ENCODE results near the gene IP6K2. TPM values are rescaled to one million over a fixed set of nuclear protein-coding genes. Genes with fewer than 3 reads are reported as not detected.

The IP6K2 gene
- total and polyA plus RNA-seq, 10 of the 15 experiments (the other 5 are each of a cell fraction or from before 2014, with no cell fraction given), result 25.8 to 95.9 (median 69.0) TPM

DNA sequence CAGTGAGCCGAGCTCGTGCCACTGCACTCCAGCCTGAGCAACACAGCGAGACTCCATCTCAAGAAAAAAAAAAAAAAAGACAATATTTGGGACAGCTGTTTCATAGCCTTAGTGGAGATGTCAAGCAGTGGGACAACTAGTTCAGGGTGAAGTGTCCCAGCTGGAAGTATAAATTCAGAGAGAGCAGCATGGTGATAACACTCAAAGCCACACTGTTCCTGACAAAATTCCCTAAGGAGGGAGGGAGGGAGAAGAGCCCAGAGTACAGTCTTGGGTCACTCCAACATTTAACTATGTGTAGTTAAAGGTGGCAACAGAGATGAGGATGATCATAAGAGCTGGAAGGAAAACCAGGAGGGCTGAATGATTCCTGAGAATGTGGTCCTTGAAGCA, 21.1 kb upstream of the IP6K2 start:
- Histone ChIP-seq H3K79me2 (ENCODE audit: control insufficient read depth, insufficient read depth, low read length) (no peaks in the 10 kb centered on the region), H3K9ac (ENCODE audit: control insufficient read depth, insufficient read depth, low read length) (no peak overlapping the region), H2AFZ (ENCODE audit: control insufficient read depth, low read depth, low read length) (no peak overlapping the region), H3K27me3 (replicated peaks in 1 of 2; ENCODE audit: control insufficient read depth in 2 of 2, insufficient read depth in 2 of 2, low read length in 1 of 2) (no peaks in the 10 kb centered on the region), H3K4me1 (ENCODE audit: control insufficient read depth, insufficient read depth, low read length) (peaks cover 9% of the 10 kb centered on the region), H3K27ac (ENCODE audit: control insufficient read depth, insufficient read depth) (no peak overlapping the region), H3K36me3 (ENCODE audit: control insufficient read depth in 2 of 2, insufficient read depth in 2 of 2, low read length in 1 of 2) (no peaks in the 10 kb centered on the region), H3K9me3 (replicated peaks; ENCODE audit: control insufficient read depth, insufficient read depth, low read length) (no peaks in the 10 kb centered on the region), H3K4me3 (no peak overlapping the region), H3K4me2 (ENCODE audit: control insufficient read depth, insufficient read depth) (no peak overlapping the region), H4K20me1 (ENCODE audit: control insufficient read depth, insufficient read depth) (no peaks in the 10 kb centered on the region)
- ChIA-PET RAD21 (ENCODE audit: unreplicated experiment) (interaction anchor here (1.1 to 1.4 kb wide), 2 partner anchors 10 to 212 kb away, joined by 3 to 4 read pairs; no protein-coding TSS in a partner anchor), POLR2A (no interaction called here), SMC1A (ENCODE audit: uncharacterized antibody, unreplicated experiment) (interaction anchor here (0.6 to 2.4 kb wide), 5 partner anchors 21 to 438 kb away, joined by 3 to 8 read pairs (median 3); partner anchors contain the start of gene ARIH2), CTCF (interaction anchor here (0.8 to 3.1 kb wide), 12 partner anchors 9 to 247 kb away, joined by 3 to 29 read pairs (median 3); partner anchors contain the start of genes ARIH2, IP6K2 and SLC25A20)
- in situ Hi-C loops (cut with MboI), result no loop called here
- DNase-seq (ENCODE audit: low read depth, low spot score) (no peak), FAIRE-seq (no peak), ATAC-seq (no peak)
- intact Hi-C loops (cut with micrococcal nuclease; ENCODE audit: unreplicated experiment), result no loop called here
- BruUV-seq (replicated peaks), result no TSS peak
- WGBS (ENCODE audit: insufficient coverage, insufficient replicate concordance, low lambda C conversion rate, missing lambda C conversion rate), result 86% methylated on average over 3 of the region's 3 CpGs
- TF ChIP-seq, protein P1, sequence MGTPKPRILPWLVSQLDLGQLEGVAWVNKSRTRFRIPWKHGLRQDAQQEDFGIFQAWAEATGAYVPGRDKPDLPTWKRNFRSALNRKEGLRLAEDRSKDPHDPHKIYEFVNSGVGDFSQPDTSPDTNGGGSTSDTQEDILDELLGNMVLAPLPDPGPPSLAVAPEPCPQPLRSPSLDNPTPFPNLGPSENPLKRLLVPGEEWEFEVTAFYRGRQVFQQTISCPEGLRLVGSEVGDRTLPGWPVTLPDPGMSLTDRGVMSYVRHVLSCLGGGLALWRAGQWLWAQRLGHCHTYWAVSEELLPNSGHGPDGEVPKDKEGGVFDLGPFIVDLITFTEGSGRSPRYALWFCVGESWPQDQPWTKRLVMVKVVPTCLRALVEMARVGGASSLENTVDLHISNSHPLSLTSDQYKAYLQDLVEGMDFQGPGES (IDR thresholded peaks at IDR 0.05), result no peak
- TF ChIP-seq, protein P2, sequence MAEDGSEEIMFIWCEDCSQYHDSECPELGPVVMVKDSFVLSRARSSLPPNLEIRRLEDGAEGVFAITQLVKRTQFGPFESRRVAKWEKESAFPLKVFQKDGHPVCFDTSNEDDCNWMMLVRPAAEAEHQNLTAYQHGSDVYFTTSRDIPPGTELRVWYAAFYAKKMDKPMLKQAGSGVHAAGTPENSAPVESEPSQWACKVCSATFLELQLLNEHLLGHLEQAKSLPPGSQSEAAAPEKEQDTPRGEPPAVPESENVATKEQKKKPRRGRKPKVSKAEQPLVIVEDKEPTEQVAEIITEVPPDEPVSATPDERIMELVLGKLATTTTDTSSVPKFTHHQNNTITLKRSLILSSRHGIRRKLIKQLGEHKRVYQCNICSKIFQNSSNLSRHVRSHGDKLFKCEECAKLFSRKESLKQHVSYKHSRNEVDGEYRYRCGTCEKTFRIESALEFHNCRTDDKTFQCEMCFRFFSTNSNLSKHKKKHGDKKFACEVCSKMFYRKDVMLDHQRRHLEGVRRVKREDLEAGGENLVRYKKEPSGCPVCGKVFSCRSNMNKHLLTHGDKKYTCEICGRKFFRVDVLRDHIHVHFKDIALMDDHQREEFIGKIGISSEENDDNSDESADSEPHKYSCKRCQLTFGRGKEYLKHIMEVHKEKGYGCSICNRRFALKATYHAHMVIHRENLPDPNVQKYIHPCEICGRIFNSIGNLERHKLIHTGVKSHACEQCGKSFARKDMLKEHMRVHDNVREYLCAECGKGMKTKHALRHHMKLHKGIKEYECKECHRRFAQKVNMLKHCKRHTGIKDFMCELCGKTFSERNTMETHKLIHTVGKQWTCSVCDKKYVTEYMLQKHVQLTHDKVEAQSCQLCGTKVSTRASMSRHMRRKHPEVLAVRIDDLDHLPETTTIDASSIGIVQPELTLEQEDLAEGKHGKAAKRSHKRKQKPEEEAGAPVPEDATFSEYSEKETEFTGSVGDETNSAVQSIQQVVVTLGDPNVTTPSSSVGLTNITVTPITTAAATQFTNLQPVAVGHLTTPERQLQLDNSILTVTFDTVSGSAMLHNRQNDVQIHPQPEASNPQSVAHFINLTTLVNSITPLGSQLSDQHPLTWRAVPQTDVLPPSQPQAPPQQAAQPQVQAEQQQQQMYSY (CRISPR knock-in tag; IDR thresholded peaks at IDR 0.05), result no peak
- TF ChIP-seq FOS (IDR thresholded peaks at IDR 0.05; ENCODE audit: borderline replicate concordance, extremely low read depth, insufficient read length) (no peak), LARP7 (IDR thresholded peaks at IDR 0.05) (no peak), ZSCAN29 (IDR thresholded peaks at IDR 0.05) (no peak), POLR2AphosphoS2 (IDR thresholded peaks at IDR 0.05; ENCODE audit: low read depth, low read length) (no peak), CHD4 (IDR thresholded peaks at IDR 0.05) (no peak), EED (IDR thresholded peaks at IDR 0.05; ENCODE audit: low read depth) (no peak), EP300 (IDR thresholded peaks at IDR 0.05; ENCODE audit: borderline replicate concordance in 1 of 2, control insufficient read depth in 1 of 2, low read depth in 2 of 2, low read length in 2 of 2) (no peak), ETV6 (conservative IDR thresholded peaks at IDR 0.05 in 1 of 2, IDR thresholded peaks at IDR 0.05 in 1 of 2; ENCODE audit: borderline replicate concordance in 1 of 2, low read depth in 1 of 2) (no peak), NR2C2 (IDR thresholded peaks at IDR 0.05; ENCODE audit: borderline replicate concordance, control insufficient read depth, insufficient read length, low read depth) (no peak), SP1 (IDR thresholded peaks at IDR 0.05; ENCODE audit: low read depth, low read length) (no peak), NRF1 (conservative IDR thresholded peaks at IDR 0.05; ENCODE audit: low read depth, low read length) (no peak)
- TF ChIP-seq, protein P3, sequence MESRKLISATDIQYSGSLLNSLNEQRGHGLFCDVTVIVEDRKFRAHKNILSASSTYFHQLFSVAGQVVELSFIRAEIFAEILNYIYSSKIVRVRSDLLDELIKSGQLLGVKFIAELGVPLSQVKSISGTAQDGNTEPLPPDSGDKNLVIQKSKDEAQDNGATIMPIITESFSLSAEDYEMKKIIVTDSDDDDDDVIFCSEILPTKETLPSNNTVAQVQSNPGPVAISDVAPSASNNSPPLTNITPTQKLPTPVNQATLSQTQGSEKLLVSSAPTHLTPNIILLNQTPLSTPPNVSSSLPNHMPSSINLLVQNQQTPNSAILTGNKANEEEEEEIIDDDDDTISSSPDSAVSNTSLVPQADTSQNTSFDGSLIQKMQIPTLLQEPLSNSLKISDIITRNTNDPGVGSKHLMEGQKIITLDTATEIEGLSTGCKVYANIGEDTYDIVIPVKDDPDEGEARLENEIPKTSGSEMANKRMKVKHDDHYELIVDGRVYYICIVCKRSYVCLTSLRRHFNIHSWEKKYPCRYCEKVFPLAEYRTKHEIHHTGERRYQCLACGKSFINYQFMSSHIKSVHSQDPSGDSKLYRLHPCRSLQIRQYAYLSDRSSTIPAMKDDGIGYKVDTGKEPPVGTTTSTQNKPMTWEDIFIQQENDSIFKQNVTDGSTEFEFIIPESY (IDR thresholded peaks at IDR 0.05), result no peak
- TF ChIP-seq, protein P4, sequence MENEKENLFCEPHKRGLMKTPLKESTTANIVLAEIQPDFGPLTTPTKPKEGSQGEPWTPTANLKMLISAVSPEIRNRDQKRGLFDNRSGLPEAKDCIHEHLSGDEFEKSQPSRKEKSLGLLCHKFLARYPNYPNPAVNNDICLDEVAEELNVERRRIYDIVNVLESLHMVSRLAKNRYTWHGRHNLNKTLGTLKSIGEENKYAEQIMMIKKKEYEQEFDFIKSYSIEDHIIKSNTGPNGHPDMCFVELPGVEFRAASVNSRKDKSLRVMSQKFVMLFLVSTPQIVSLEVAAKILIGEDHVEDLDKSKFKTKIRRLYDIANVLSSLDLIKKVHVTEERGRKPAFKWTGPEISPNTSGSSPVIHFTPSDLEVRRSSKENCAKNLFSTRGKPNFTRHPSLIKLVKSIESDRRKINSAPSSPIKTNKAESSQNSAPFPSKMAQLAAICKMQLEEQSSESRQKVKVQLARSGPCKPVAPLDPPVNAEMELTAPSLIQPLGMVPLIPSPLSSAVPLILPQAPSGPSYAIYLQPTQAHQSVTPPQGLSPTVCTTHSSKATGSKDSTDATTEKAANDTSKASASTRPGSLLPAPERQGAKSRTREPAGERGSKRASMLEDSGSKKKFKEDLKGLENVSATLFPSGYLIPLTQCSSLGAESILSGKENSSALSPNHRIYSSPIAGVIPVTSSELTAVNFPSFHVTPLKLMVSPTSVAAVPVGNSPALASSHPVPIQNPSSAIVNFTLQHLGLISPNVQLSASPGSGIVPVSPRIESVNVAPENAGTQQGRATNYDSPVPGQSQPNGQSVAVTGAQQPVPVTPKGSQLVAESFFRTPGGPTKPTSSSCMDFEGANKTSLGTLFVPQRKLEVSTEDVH (IDR thresholded peaks at IDR 0.05; ENCODE audit: low read depth, partially characterized antibody), result no peak

Measured in GM12878 (cell line).